Cerebellar cortex (tissue), 1 donor: ENCODE data around the gene RNF141.
A peak's percentile ranks its signal among the peaks of the same experiment; 100 is the strongest.

ENCODE experiments used
- DNase-seq: peaks from one replicate; pipeline ENCODE4 v3.0.0-alpha.2; 2015; ENCODE audit warnings: low spot score

RNF141 gene, protein sequence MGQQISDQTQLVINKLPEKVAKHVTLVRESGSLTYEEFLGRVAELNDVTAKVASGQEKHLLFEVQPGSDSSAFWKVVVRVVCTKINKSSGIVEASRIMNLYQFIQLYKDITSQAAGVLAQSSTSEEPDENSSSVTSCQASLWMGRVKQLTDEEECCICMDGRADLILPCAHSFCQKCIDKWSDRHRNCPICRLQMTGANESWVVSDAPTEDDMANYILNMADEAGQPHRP

DNA sequence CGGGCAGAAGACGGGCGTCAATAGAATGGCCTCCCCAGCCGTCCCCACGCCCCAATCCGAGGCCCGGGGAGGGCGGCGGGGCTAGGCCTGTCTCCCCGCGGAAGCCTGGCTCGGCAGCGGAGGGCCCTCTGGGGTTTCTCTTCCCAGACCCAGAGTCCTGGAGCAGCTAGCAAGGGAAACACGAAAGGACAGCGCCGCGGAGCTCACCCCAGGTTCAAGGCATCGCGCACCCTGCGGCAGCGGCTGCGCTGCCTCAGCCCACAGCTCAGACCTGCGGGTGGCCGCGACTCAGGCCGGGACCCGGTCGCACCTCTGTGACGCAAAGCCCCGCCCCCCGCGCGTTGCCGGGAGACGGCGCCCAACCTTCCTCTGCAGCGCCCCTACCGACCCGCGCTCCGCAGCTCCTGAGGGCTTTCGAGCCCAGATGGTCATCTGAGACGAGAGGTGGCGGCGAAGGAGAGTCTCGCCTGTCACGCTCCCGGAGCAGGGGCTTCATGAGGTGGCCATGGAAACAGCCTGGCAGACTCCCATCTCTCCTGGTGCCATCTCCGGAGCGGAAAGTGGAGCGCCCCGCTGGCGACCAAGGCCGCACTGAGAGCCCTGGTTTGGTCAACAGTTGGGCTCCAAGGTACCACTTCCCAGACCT, at the start of gene RNF141:
TSS of gene RNF141 (minus strand) at position 273 of the 646 bp plus-strand sequence. CDS start 7,029 bp downstream, outside the sequence.
- DNase-seq = peak; percentile 91

DNA sequence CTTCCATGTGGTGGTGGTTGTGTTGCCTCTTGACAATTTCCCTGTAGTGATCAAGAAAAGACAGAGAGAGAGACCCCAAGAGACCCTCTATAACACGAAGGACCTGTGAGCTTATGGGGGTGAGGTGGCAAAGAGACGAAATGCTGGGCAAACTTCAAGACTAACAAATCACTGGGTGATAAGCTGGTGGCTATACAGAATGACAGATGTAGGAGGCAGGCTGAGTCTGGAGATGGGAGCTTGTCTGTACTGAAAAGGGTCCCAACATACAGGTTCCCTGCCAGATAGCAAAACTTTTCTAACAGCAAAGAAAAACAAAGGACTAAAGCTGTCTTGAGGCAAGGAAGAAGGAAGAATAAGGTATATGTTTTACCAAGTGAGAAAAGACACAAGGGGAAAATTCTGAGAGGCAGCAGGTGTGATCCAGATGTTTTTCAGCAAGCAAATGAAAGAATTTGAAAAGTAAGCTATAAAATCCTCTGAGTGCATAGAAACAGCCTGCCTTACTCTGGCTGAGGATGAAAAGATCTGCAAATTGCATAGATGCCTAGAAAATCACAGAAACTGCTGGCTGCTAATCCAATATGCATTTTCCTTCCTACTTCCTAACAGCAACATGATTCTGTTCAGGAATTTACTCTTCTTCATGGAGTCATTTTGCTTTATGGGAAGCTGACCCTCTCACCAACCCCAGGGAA, 49.4 kb upstream of the RNF141 start:
- no peak for DNase-seq

DNA sequence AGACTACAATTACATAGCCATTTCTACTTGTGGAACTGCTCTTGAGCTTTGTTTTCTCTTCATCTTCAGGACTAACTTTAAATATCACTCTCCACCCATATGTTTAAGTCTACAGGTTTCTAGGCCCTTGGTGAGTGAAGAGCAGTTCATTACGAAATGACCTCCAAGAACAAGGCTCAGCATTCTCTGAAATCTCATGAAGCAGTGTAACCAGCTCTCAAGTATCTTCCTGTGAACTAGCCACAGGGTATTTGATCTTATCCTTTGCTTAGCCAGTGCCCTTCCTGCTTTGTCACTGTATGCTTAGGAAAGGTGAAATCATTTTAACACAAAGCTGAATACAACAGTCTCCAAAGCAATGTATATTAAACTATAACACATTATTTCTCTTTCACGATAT, 47.9 kb upstream of the RNF141 start:
- DNase-seq = no peak

DNA sequence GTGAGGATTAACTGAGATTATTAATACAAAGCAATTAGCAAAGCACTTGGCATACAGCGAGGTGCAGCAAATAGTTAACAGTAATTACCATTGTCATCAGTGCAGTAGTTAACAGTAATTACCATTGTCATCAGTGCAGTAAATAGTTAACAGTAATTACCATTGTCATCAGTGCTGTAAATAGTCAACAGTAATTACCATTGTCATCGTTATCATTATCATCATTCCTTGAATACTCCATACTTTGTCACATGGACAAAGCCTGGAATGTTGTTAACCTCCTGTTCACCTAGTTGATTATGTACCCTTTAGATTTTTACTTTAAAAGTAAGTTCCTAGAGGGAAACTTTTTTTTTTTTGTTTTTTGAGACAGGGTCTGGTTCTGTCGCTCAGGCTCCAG, 47.0 kb upstream of the RNF141 start:
- DNase-seq = no peak

DNA sequence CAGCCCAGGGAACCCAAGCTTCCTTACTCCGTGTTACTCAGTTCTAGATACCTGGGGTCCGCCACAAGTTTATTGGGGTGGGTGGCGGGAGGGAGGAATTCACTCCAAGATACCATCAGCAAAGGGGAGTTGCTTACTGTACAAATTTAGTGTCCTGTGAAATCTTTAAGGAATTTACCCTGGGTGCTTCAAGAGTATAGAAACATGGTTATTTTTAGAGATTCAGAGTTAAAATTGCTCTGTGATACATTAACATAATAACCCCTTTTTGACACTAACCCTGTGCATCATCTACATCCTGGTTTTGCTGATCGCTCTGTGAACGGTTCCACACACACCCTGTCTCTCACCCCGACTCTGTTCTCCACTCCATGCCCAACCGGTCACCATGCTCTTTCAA, 46.4 kb upstream of the RNF141 start:
- no peak for DNase-seq

DNA sequence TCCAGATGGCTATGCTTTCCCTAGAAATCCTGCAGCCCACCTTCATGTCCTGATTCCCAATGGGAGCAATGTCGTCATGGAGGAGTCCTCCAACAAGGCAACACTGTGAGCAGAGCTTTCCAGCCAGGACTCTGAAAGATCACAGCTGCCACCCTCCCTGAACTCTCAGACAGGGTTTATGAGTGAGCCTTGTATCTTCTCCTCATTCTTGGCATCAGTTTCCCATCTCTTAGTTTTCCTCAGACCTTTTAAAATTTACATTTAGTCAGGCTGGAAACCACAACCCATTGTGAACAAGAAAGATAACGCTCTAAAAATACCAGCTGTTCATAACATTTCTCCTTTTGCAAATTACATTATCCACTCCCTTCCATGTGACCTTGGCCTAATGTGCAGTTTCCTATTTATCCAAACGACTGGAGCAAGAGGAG, 43.1 kb upstream of the RNF141 start:
- no peak for DNase-seq

DNA sequence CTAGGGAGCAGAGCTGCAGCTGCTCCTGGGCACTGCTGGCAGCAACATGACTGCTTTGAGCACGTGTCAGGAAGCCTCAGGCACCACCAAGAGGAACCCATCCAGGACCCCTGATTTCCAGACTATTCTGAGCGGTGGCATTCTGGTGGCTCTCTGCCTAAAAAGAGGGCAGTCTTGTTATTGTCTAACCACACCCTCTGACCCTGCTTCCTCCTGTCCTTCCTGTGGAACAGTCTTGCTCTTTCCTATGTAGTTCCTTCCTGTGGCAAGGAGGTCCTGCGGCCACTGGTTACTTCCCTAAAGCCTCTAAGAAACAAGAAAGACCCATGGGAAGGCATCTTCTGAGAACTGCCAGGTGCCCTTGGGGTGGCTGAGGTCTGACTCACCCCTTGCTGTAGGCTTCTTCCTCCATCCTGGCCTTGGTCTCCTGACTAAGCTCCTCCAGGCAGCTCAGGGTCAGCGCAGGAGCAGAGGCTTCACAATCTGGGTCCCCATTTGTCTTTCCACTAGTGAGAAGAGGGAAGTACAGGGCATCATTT, 40.6 kb upstream of the RNF141 start:
- DNase-seq = no peak

DNA sequence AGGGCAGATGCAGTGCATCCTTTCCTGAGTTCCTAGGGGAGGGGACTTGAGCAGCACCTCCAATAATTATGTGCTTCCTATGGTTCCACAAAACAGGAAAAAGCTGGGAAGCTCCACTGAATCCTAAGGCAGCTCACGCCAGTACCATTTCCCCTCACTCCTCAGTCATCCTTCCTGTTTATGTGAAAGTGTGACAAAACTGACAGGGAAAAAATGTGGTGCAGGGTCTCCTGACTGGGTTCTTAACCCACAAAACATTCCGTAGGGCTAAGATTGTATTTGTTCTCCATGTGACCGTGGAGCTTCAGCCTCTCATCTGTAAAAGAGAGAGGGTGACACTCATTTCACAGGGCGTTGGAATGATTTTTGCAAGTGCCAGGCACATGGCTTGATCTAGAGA, 39.6 kb upstream of the RNF141 start:
- no peak for DNase-seq

DNA sequence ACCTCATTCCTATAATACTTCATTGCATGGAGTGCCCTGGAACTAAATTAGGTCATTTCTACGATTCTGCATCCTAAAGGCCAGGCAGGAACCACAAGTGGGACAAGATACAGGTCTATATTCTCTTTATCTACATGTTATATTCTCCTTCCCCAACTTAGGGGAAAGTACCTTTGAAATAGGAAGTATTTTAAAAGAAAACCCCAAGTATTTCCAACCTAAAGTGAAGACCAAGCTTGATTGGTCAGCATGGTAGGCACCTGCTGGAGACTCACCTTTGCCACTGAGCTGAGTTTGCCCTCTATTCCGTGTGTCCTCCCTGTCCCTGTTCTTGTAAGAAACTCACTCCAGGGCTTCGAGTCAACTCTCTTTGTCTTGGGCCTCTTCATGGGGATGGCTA, 38.7 kb upstream of the RNF141 start:
- DNase-seq = no peak

DNA sequence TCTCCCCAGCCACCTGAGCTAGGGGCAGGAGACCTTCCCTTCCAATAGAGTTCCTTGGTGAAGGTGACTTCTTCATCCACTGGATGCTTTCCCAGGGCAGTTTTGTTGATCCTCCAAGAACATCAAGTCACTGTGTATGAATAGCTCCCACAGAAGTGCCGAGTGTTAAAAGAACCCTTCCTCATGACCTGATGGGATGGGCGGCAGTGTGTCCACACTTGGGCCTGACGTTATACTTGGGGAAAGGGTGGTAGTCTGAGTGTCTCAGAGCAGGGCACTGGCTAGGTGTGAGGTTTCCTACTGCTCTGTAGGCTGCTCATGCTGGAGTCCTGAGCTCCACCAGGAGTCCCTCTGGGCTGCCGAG, 35.0 kb upstream of the RNF141 start:
- DNase-seq = no peak

DNA sequence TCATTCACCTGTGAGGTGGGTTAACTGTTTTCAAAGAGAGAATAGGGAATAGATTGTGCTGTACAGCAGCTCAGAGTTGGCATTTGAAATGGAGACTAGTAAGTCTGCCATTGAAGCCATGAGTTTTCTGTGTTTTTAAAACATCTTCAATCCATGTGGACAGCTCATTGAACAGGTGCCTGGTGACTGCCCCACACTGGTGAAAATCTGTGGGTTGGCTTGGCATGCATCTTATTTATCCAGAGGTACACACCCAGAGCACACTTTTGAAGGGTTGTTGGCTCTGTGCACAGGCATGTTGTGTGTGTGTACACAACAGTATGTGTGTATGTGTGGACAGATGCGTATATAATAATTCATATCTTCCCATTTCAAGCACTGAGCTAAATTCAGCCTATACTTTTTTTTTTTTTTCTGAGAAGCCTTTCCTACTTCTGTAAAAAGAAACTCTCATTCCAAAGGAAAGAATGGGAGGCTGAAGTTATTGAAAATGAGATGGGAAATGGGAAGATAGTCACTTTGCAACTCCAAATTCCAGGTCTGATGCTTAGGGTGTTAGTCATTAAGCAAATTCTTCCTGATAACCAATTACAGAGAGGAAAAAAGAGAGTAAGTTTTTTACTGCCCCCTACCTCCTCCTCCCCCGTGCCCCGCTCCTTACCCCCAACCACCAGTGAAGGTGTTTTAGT, 34.5 kb upstream of the RNF141 start:
- DNase-seq = no peak

DNA sequence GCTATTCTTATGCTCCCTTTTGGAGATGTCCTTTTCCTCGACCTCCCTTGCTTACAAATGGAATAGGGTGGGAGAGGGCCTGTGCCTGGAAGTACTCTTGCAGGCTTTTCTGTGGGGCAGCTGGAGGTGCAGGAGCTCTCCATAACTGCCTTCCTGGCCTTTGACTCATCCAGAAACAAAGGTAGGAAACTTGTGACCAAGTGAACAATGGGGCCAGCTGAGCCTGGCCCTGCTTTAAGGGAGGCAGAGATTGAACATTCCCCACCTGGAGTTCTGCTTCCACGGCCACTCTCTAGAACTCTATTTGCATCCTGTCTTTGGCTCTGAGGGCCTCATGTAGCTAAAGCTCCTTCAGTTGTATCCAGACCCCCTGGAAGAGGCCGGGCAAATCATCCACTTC, 32.6 kb upstream of the RNF141 start:
- no peak for DNase-seq

DNA sequence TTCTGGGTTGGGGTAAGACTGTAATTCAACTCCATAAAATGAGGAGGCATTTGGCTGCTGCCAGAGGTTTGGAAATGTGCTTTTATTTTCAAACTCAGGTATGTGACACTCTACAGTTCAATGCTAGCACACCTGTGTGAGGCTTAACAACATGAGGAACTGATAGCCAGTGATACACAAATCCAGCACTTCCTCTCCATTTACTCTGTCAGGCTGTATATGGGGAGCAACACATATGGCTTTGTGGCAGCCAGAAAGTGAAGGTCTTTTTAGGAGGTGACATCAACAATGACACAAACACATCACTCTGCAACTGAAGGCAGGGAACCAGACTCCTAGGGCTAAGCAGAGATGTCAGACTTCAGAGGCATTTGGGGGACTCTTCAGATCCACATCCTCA, 32.0 kb upstream of the RNF141 start:
- DNase-seq = no peak

DNA sequence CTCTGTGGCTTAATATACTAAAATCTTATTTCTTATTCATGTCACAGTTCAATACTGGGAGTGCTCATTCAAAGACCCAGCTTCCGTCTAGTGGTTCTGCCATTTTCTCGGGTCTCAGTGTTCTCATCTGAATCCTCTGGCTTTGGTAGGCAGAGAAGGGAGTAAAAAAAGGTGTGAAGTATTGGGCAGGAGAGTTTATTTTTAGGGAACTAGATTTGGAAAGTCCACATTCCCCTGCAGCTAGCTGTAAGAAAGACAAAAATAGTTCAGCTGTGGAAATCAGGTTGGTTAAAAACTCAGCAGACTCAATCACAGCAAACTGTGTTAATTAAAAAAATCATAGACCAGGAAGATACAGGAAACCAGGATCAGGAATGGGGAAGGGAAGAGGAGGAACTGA, 31.5 kb upstream of the RNF141 start:
- DNase-seq = no peak

DNA sequence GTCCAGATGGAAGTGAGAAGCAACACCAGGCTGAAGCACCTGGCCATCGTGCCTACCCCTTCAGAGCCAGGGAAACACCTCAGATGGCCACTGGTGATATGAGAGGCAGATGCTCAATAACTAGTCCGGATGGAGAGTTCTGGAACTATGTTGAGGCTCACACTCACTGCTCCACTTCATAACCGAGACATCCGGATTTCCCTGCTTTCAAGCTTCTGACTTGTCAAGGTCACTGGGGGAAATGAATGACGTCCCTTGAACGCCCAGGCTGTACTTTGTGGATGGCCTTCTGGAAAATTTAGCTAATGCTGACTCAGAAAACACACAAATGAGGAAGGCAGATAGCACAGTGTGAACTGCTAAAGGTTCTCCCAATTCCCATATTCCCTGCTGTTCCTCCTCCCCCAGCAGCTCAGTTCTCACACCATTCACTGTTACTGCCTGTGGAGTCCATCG, 27.5 kb upstream of the RNF141 start, which contains the start of gene LYVE1:
TSS of gene LYVE1 (minus strand) at position 180 of the 456 bp plus-strand sequence. CDS start at position 47, 133 bp downstream.
- DNase-seq = no peak

DNA sequence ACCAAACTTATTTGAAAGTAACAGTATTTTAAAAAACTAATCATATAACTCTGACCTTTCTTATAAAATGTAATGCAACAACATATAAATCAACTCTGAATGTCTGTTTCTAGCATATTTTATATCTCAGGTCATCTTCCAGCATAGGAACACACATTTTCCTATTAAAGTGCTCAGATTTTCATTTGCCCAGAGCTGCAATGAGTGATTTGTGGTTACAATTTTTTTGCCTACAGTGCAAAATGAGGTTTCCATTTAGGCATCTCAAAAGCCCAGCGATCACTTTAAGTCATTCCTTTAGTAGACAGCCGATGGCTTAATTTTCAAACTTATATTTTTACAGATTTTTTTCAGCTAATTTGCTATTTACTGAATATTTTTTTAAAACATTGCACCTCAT, 26.5 kb upstream of the RNF141 start:
- DNase-seq = no peak

DNA sequence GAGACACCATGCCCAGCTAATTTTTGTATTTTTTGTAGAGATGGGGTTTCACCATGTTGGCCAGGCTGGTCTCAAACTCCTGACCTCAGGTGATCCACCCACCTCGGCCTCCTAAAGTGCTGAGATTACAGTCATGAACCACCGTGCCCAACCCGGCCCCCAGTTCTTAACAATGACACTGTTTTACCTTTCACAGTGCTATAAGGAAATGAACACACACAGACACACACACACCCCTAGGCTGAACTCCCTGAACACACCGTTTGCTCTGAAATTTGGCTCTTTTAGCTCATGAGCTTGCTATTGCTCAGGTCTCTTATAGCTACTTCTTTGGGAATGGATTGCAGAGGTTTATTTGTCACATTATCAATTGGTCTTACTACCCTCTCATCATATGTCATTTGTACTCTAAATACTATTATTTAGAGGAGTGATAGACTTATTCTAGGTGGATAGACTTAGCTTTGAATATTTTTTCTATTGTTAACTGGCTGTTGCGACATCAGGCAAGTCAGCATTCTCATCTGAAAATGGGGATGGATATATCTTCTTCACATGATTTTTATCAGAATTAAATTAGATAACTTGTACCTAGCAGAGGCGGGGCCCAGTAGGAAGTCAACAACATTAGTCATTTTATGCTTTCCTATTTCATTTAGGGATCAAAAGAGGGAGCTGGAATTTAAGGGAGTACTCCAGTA, 25.4 kb upstream of the RNF141 start:
- no peak for DNase-seq

DNA sequence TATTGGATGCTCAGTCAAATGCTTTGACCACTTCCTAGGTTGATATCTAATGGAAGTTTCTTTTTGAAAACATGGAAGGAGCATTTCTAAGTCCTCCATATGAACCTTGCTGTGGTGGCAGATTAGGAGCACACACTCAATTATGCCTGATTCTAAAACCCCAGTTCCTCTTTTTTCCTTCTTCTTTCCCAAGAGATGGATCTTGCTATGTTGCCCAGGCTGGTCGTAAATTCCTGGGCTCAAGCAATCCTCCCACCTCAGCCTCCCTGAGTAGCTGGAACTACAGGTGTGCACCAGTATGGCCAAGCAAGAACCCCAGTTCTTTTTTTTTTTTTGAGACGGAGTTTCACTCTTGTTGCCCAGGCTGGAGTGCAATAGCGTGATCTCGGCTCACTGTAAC, 24.5 kb upstream of the RNF141 start:
- DNase-seq = no peak

DNA sequence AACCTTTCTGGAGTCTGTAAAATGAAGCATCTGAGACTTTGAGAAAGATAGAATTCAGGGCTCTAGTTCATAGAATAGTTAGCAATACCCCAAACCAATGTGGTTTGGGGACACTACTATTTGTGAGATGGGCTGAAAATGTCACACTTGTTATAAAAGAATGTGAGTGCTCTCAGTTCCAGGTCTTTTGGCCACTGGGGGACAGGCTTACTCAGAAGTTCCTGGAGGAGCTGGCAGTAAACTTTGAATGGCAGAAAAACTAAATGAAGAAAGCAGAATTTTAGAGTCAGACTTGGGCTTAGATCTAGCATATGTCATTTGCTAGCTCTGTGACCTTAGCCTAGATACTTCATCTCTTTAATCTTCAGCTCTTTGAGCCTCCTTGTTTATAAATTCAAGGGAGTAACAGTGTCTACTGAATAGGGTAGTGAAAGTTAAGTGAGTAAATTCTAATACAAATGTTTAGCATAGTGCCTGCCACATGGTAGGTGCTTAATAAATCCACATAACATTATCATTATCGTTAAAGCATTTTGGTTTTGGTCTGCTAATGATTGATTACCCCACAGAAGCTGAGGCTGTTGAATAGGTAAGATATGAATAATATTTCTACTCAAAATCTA, 23.8 kb upstream of the RNF141 start:
- peak; percentile 3 for DNase-seq

DNA sequence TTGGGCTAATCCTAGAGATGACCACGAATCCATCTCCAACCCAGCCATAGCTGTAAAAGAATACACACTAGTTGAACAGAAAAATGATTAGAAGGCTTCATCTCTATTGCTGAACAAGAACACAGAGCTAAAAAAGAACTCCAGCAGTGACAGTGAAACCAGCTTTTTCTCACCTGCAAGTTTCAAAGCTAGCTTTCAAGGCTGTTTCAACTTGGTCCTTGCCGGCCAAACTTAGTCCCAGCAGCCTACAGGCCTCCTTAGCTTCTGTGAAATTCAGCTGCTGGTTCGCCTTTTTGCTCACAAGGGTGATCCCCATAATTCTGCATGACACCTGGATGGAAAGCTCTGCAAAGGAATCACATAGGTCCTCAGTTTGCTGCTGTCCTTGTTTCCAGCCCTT, 23.0 kb upstream of the RNF141 start:
- DNase-seq = no peak

DNA sequence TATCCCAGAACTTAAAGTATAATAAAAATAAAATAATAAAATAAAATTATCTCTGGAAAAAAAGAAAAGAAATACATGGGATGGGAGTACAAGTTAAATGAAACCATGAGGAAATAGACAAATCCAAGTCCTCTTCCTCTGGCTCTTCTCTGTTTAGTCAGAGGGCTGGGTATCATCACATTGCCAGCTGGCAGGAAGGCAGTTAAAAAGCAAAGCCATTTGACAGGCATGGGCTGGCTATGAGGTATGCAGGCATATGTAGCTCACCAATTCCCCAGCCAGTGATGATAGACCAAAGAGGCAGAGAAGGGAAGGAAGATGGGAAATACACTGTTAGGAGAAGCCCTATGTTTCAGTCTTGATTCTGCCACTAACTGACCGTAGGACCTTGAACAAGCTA, 21.0 kb upstream of the RNF141 start:
- no peak for DNase-seq
